Neural cell (in vitro differentiated cells): ENCODE results near the gene SSX2IP.

ENCODE experiments used
- CTCF ChIP-seq: fragments of 450-650 bp; IDR thresholded peaks from 2 replicates; pipeline ENCODE4 v1.5.1; 2014; ENCODE audit warnings: antibody characterized with exemption, mild to moderate bottlenecking, moderate library complexity; ENCODE audit not compliant: poor library complexity, severe bottlenecking
- EP300 ChIP-seq: fragments of 450-650 bp; conservative IDR thresholded peaks from 2 replicates; pipeline ENCODE4 v1.6.1; 2014; ENCODE audit warnings: antibody characterized with exemption, mild to moderate bottlenecking, moderate library complexity; ENCODE audit not compliant: poor library complexity, severe bottlenecking
- MXI1 ChIP-seq: fragments of 450-650 bp; conservative IDR thresholded peaks from 2 replicates; pipeline ENCODE4 v1.6.1; 2014; ENCODE audit warnings: antibody characterized with exemption, mild to moderate bottlenecking; ENCODE audit not compliant: poor library complexity, severe bottlenecking
- POLR2AphosphoS5 ChIP-seq: IDR thresholded peaks from 2 replicates; pipeline ENCODE4 v1.6.1; 2012
- RAD21 ChIP-seq: fragments of 450-650 bp; conservative IDR thresholded peaks from 2 replicates; pipeline ENCODE4 v1.6.1; 2014; ENCODE audit warnings: antibody characterized with exemption, mild to moderate bottlenecking, moderate library complexity

GRCh38 chr1:84702143-84702542 lies 11.9 kb upstream of the SSX2IP start:
- TF ChIP-seq CTCF (no peak), MXI1 (no peak), POLR2AphosphoS5 (no peak), RAD21 (no peak), EP300 (no peak)
